Kidney (tissue), 14 donors: Measurements from ENCODE around the gene RPL41. TPM values are rescaled to one million over a fixed set of nuclear protein-coding genes. Genes with fewer than 3 reads are reported as not detected.

ENCODE experiments used
- DNase-seq, 5 donors: peaks; one replicate each; pipeline ENCODE4 v3.0.0-alpha.2; 2013 to 2020
- FAIRE-seq: peaks from 2 replicates; lab custom pipeline; 2012; peaks lifted over from hg19 to GRCh38; lab: Jason Lieb, UNC
- H3K27ac ChIP-seq, 2 donors: one replicate each; pipeline ENCODE4 v1.7.0; 2013; ENCODE audit warnings: low read depth in 2 of 2, low read length in 2 of 2, inconsistent platforms in 1 of 2
- H3K27me3 ChIP-seq: one replicate; pipeline ENCODE4 v1.7.1; 2013; ENCODE audit warnings: low read length, inconsistent platforms; ENCODE audit not compliant: control insufficient read depth, insufficient read depth
- H3K36me3 ChIP-seq, 3 donors: one replicate each; pipeline versions ENCODE4 v1.7.0 to v1.7.1; 2013; ENCODE audit warnings: low read length in 3 of 3, control low read depth in 1 of 3, inconsistent platforms in 1 of 3; ENCODE audit not compliant: insufficient read depth in 3 of 3, control insufficient read depth in 2 of 3
- H3K4me1 ChIP-seq, 3 donors: one replicate each; pipeline versions ENCODE4 v1.7.0 to v1.7.1; 2013; ENCODE audit warnings: low read length in 3 of 3, inconsistent platforms in 1 of 3, low read depth in 1 of 3; ENCODE audit not compliant: control insufficient read depth in 2 of 3, insufficient read depth in 2 of 3
- H3K4me3 ChIP-seq, 3 donors: one replicate each; pipeline versions ENCODE4 v1.7.0 to v1.8.1; 2013; ENCODE audit warnings: low read length in 3 of 3, control low read depth in 1 of 3, inconsistent platforms in 1 of 3
- H3K9ac ChIP-seq, 3 donors: one replicate each; pipeline versions ENCODE4 v1.7.0 to v1.7.1; 2013; ENCODE audit warnings: low read length in 3 of 3, control low read depth in 1 of 3, inconsistent platforms in 1 of 3
- H3K9me3 ChIP-seq, 3 donors: one replicate each; pipeline versions ENCODE4 v1.7.0 to v1.7.1; 2013; ENCODE audit warnings: low read length in 3 of 3, control low read depth in 1 of 3, inconsistent platforms in 1 of 3; ENCODE audit not compliant: control insufficient read depth in 2 of 3, insufficient read depth in 1 of 3
- CTCF ChIP-seq: IDR thresholded peaks from 3 replicates; pipeline ENCODE4 v1.5.1; 2012; ENCODE audit warnings: mild to moderate bottlenecking, moderate library complexity, borderline replicate concordance; ENCODE audit not compliant: insufficient read depth; ENCODE audit errors: extremely low read depth
- intact Hi-C: fragments of 100-400 bp; cut with DNase I; formaldehyde crosslinking; loops from one replicate; pipeline ENCODE4 v1.11.1; 2022
- polyA plus RNA-seq: library from polyadenylated mRNA; stranded (reverse); fragments of 350-450 nt; fragmentation: Illumina TruSeq; extraction: RNeasy Lipid Tissue Mini Kit (QIAGEN cat#74804); gene quantifications from one replicate; pipeline ENCODE4 v1.2.3, GENCODE V29; 2014; ENCODE audit warnings: low read depth, low replicate concordance; ENCODE audit not compliant: insufficient read depth
- total RNA-seq: library from RNA; stranded (reverse); fragmentation: NEBNext Ultra II Directional; extraction: Animal tissue kit (Norgen Biotek cat#: 25700); gene quantifications from one replicate; pipeline ENCODE4 v1.2.1, GENCODE V29; 2021
- donor health status: control.
- donor health status: control.
- donor health status: control.
- donor health status: control.
- donor health status: control.
- donor health status: DM: yes; HTN: yes; CAD: no.
- donor health status: Normal renal cell carcinoma (clear cell type).

RPL41 gene
- total and polyA plus RNA-seq, 2 donors from 2014 or later, result 2,987 to 5,602 TPM

DNA sequence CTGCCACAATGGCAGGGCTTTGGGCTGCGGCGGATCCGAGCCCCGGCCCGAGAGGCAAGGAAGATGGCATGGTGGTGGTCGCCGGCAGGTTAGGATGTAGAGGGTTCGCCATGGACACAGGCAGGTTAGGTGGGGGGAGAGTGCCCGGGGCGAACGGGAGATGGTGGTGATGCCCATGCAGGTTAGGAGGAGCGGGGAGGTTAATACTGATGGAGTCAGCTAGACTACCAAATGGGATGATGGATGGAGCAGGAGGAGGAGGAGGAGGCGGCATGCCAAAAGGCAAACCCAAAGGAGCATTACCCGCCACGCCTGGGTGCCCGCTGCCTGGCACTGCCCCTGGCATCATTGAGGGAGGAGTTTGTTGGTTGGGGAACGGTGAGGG is 47.9 kb downstream of the RPL41 start:
- no peak overlapping the region for H3K9ac ChIP-seq
- intact Hi-C loops, result no loop called here
- DNase-seq, result no peak

DNA sequence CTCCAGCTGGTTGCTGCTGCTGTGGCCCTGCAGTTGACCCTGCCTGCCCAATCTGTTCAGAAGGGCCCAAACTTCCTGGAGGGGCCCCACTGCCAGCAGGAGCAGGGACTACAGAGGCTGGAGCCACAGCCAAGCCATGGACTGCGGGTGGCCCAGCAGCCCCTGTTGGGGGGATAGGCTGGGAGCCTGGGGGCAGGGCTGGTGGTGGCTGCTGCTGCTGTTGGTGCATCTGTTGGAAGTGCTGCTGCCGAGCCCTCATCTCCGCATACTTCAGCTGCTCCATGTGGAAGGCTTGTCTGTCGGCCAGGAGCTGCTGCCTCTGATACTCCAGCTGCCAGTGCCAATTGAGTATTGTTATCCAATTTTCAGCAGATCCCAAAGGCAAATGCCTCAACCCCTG is 48.9 kb downstream of the RPL41 start:
- H3K4me3 ChIP-seq, result no peak overlapping the region
- intact Hi-C loops, result no loop called here
- H3K27me3 ChIP-seq, result no peaks in the 10 kb centered on the region
- H3K27ac ChIP-seq, result no peak overlapping the region
- H3K9ac ChIP-seq, result no peak overlapping the region
- DNase-seq (no peak), FAIRE-seq (no peak)
- H3K36me3 ChIP-seq, result peaks cover 14 to 62% (median 38%) of the 10 kb centered on the region in 3 donors
- H3K4me1 ChIP-seq, result peaks cover 0 to 11% (median 10%) of the 10 kb centered on the region in 3 donors
- H3K9me3 ChIP-seq, result no peaks in the 10 kb centered on the region
- no peak for TF ChIP-seq CTCF

More for the DNA sequence above, 47.9 kb downstream of the RPL41 start:
- FAIRE-seq, result no peak
- no peaks in the 10 kb centered on the region for H3K9me3 ChIP-seq
- H3K4me1 ChIP-seq, result peaks cover 2 to 21% (median 20%) of the 10 kb centered on the region in 3 donors
- H3K27me3 ChIP-seq, result no peaks in the 10 kb centered on the region
- H3K36me3 ChIP-seq, result peaks cover 16 to 62% (median 42%) of the 10 kb centered on the region in 3 donors
- no peak overlapping the region for H3K27ac ChIP-seq
- H3K4me3 ChIP-seq, result no peak overlapping the region
- no peak for TF ChIP-seq CTCF

Other genes with a start within 250 kb of the RPL41 start
- gene PYM1, start 188.7 kb upstream of the RPL41 start, total RNA-seq, result 29.0 TPM
- gene PYM1, start 188.7 kb upstream of the RPL41 start, polyA plus RNA-seq, result 39.7 TPM
- 68.2 TPM for gene DGKA, start 185.5 kb upstream of the RPL41 start, total RNA-seq
- 13.2 TPM for gene DGKA, start 185.5 kb upstream of the RPL41 start, polyA plus RNA-seq
- gene PMEL, start 150.6 kb upstream of the RPL41 start, total RNA-seq, result 1.7 TPM
- gene PMEL, start 150.6 kb upstream of the RPL41 start, polyA plus RNA-seq, result 3.5 TPM
- gene CDK2, start 149.8 kb upstream of the RPL41 start, total RNA-seq, result 23.2 TPM
- 7.6 TPM for gene CDK2, start 149.8 kb upstream of the RPL41 start, polyA plus RNA-seq
- 112 TPM for gene RAB5B, start 142.6 kb upstream of the RPL41 start, total RNA-seq
- 72.5 TPM for gene RAB5B, start 142.6 kb upstream of the RPL41 start, polyA plus RNA-seq
- 33.1 TPM for gene SUOX, start 119.4 kb upstream of the RPL41 start, total RNA-seq
- 61.1 TPM for gene SUOX, start 119.4 kb upstream of the RPL41 start, polyA plus RNA-seq
- gene IKZF4, start 95.6 kb upstream of the RPL41 start, total RNA-seq, result 9.4 TPM
- 2.7 TPM for gene IKZF4, start 95.6 kb upstream of the RPL41 start, polyA plus RNA-seq
- 46.7 TPM for gene RPS26, start 74.7 kb upstream of the RPL41 start, total RNA-seq
- 637 TPM for gene RPS26, start 74.7 kb upstream of the RPL41 start, polyA plus RNA-seq
- gene ERBB3, start 36.5 kb upstream of the RPL41 start, total RNA-seq, result 58.1 TPM
- gene ERBB3, start 36.5 kb upstream of the RPL41 start, polyA plus RNA-seq, result 31.5 TPM
- 76.8 TPM for gene PA2G4, start 12.1 kb upstream of the RPL41 start, total RNA-seq
- gene PA2G4, start 12.1 kb upstream of the RPL41 start, polyA plus RNA-seq, result 72.4 TPM
- 8.6 TPM for gene ZC3H10, start 1.6 kb downstream of the RPL41 start, total RNA-seq
- 2.4 TPM for gene ZC3H10, start 1.6 kb downstream of the RPL41 start, polyA plus RNA-seq
- 104 TPM for gene ESYT1, start 11.6 kb downstream of the RPL41 start, total RNA-seq
- 40.4 TPM for gene ESYT1, start 11.6 kb downstream of the RPL41 start, polyA plus RNA-seq
- 48.2 TPM for gene MYL6B, start 36.0 kb downstream of the RPL41 start, total RNA-seq
- 142 TPM for gene MYL6B, start 36.0 kb downstream of the RPL41 start, polyA plus RNA-seq
- 1,630 TPM for gene MYL6, start 41.7 kb downstream of the RPL41 start, total RNA-seq
- gene MYL6, start 41.7 kb downstream of the RPL41 start, polyA plus RNA-seq, result 4,190 TPM
- 112 TPM for gene SMARCC2, start 72.8 kb downstream of the RPL41 start, total RNA-seq
- 18.8 TPM for gene SMARCC2, start 72.8 kb downstream of the RPL41 start, polyA plus RNA-seq
- 45.5 TPM for gene RNF41, start 105.3 kb downstream of the RPL41 start, total RNA-seq
- gene RNF41, start 105.3 kb downstream of the RPL41 start, polyA plus RNA-seq, result 17.6 TPM
- 31.0 TPM for gene NABP2, start 107.7 kb downstream of the RPL41 start, total RNA-seq
- gene NABP2, start 107.7 kb downstream of the RPL41 start, polyA plus RNA-seq, result 42.3 TPM
- 5.1 TPM for gene SLC39A5, start 113.4 kb downstream of the RPL41 start, total RNA-seq
- 164 TPM for gene SLC39A5, start 113.4 kb downstream of the RPL41 start, polyA plus RNA-seq
- gene ANKRD52, start 141.8 kb downstream of the RPL41 start, total RNA-seq, result 46.4 TPM
- 8.6 TPM for gene ANKRD52, start 141.8 kb downstream of the RPL41 start, polyA plus RNA-seq
- gene COQ10A, start 150.3 kb downstream of the RPL41 start, total RNA-seq, result 14.5 TPM
- gene COQ10A, start 150.3 kb downstream of the RPL41 start, polyA plus RNA-seq, result 30.0 TPM
- gene CS, start 183.7 kb downstream of the RPL41 start, total RNA-seq, result 166 TPM
- gene CS, start 183.7 kb downstream of the RPL41 start, polyA plus RNA-seq, result 105 TPM
- gene CNPY2, start 199.4 kb downstream of the RPL41 start, total RNA-seq, result 112 TPM
- 156 TPM for gene CNPY2, start 199.4 kb downstream of the RPL41 start, polyA plus RNA-seq
- 83.0 TPM for gene PAN2, start 217.4 kb downstream of the RPL41 start, total RNA-seq
- gene PAN2, start 217.4 kb downstream of the RPL41 start, polyA plus RNA-seq, result 27.1 TPM
- gene IL23A, start 222.3 kb downstream of the RPL41 start, total RNA-seq, result 0.88 TPM
- gene IL23A, start 222.3 kb downstream of the RPL41 start, polyA plus RNA-seq, result not detected
- 120 TPM for gene STAT2, start 243.5 kb downstream of the RPL41 start, total RNA-seq
- gene STAT2, start 243.5 kb downstream of the RPL41 start, polyA plus RNA-seq, result 27.2 TPM
- not detected for gene APOF, start 246.2 kb downstream of the RPL41 start, total RNA-seq
- not detected for gene APOF, start 246.2 kb downstream of the RPL41 start, polyA plus RNA-seq